Gastrocnemius medialis (tissue), 4 donors: Measurements from ENCODE around the gene INSRR. TPM values are rescaled to one million over a fixed set of nuclear protein-coding genes. Genes with fewer than 3 reads are reported as not detected.
A peak's percentile ranks its signal among the peaks of the same experiment; 100 is the strongest.

ENCODE experiments used
- ATAC-seq, 2 donors: fragments of 150-250 bp; one replicate each; pipeline ENCODE4 v1.9.1; 2016
- DNase-seq, 2 donors: peaks; one replicate each; pipeline ENCODE4 v3.0.0-alpha.2; 2019
- H3K27ac ChIP-seq, 4 donors: fragments of 200-600 bp; sonication (generic); 1 replicate in 1 of 4; 2 replicates in 3 of 4; pipeline ENCODE4 v1.5.1; 2016 to 2018; ENCODE audit warnings: mild to moderate bottlenecking in 2 of 4, moderate library complexity in 1 of 4
- H3K27me3 ChIP-seq, 3 donors: fragments of 200-600 bp; sonication (generic) in 2 of 3; 1 replicate in 1 of 3; 2 replicates in 2 of 3; pipeline versions ENCODE4 v1.5.1 to v1.6.0; 2016 to 2019; ENCODE audit warnings: mild to moderate bottlenecking in 1 of 3, moderate library complexity in 1 of 3
- H3K36me3 ChIP-seq, 2 donors: fragments of 200-600 bp; sonication (generic) in 1 of 2; one replicate each; pipeline ENCODE4 v1.5.1; 2017 to 2018
- H3K4me1 ChIP-seq, 2 donors: fragments of 200-600 bp; sonication (generic) in 1 of 2; one replicate each; pipeline ENCODE4 v1.5.1; 2016 to 2017; ENCODE audit warnings: mild to moderate bottlenecking in 2 of 2
- H3K4me3 ChIP-seq, 4 donors: fragments of 200-600 bp; sonication (generic) in 3 of 4; 1 replicate in 1 of 4; 2 replicates in 3 of 4; pipeline ENCODE4 v1.5.1; 2016 to 2019; ENCODE audit warnings: mild to moderate bottlenecking in 2 of 4
- H3K9me3 ChIP-seq, 3 donors: fragments of 200-600 bp; sonication (generic) in 2 of 3; 1 replicate in 1 of 3; 2 replicates in 2 of 3; pipeline ENCODE4 v1.5.1; 2016 to 2019
- CTCF ChIP-seq, 5 experiments: fragments of 450-650 bp in 3 of 5; fragments of 200-600 bp in 2 of 5; sonication (generic) in 2 of 5; IDR thresholded peaks in 4 of 5; conservative IDR thresholded peaks in 1 of 5; 1 replicate in 4 of 5; 2 replicates in 1 of 5; pipeline ENCODE4 v1.5.1; 2016 to 2019; ENCODE audit warnings: antibody characterized with exemption in 5 of 5, mild to moderate bottlenecking in 3 of 5, moderate library complexity in 3 of 5
- POLR2A ChIP-seq, 2 donors: fragments of 450-650 bp; IDR thresholded peaks; one replicate each; pipeline ENCODE4 v1.6.1; 2017; ENCODE audit warnings: antibody characterized with exemption in 2 of 2, mild to moderate bottlenecking in 2 of 2, moderate library complexity in 2 of 2
- in situ Hi-C, 4 donors: fragments of 200-750 bp; cut with MboI; loops; one replicate each; pipeline versions ENCODE4 v1.15.0 to v1.8.0; 2017; ENCODE audit warnings: low sequenced_read_pairs in 4 of 4
- intact Hi-C: fragments of 100-400 bp; cut with DNase I; formaldehyde crosslinking; loops from one replicate; pipeline ENCODE4 v1.15.1; 2023; ENCODE audit warnings: low total_unique reads
- total RNA-seq, 4 donors: library from RNA; depleted of rRNA; stranded (reverse); fragments of >200 nt; gene quantifications; one replicate each; pipeline versions ENCODE4 v1.1.0 to v1.2.3, GENCODE V29; 2016

INSRR gene
- total RNA-seq, 4 donors from 2014 or later: not detected

GRCh38 chr1:156821801-156822200 lies 37.1 kb downstream of the INSRR start:
- Histone ChIP-seq H3K36me3 (no peaks in the 10 kb centered on the region), H3K27ac (no peak overlapping the region), H3K9me3 (no peaks in the 10 kb centered on the region), H3K27me3 (peaks cover 0 to 3% (median 0%) of the 10 kb centered on the region in 3 donors), H3K4me1 (no peaks in the 10 kb centered on the region), H3K4me3 (no peak overlapping the region)
- no peak for DNase-seq
- in situ Hi-C loops: no loop called here
- intact Hi-C loops: no loop called here
- ATAC-seq: no peak
- TF ChIP-seq CTCF (IDR thresholded peaks at IDR 0.05 in 4 of 5, conservative IDR thresholded peaks at IDR 0.05 in 1 of 5): no peak
- no peak for TF ChIP-seq POLR2A (IDR thresholded peaks at IDR 0.05)

GRCh38 chr1:156816561-156817328 lies 42.2 kb downstream of the INSRR start, which contains the start of gene SH2D2A:
TSS of gene SH2D2A (minus strand) at chr1:156816848. CDS start at chr1:156816708, 140 bp downstream.
- TF ChIP-seq CTCF (IDR thresholded peaks at IDR 0.05 in 4 of 5, conservative IDR thresholded peaks at IDR 0.05 in 1 of 5) (no peak), POLR2A (IDR thresholded peaks at IDR 0.05) (peak in 1 of 2 donors; percentile 17)
- no peaks in the 10 kb centered on the region for H3K36me3 ChIP-seq
- H3K27me3 ChIP-seq: peaks cover 0 to 3% (median 0%) of the 10 kb centered on the region in 3 donors
- ATAC-seq (no peak), DNase-seq (peak in 1 of 2 donors; percentile 44)
- H3K27ac ChIP-seq: peak within 1 kb of the TSS; percentile 59 to 68 (median 64)
- peaks cover 11 to 15% of the 10 kb centered on the region in 2 donors for H3K4me1 ChIP-seq
- no peaks in the 10 kb centered on the region for H3K9me3 ChIP-seq
- intact Hi-C loops: no loop called here
- peak within 1 kb of the TSS in 2 of 4 donors; percentile 24 to 32 for H3K4me3 ChIP-seq
- in situ Hi-C loops: no loop called here

- Histone ChIP-seq H3K4me3 (peak overlapping the region in 2 of 4 donors; percentile 24 to 32), H3K4me1 (peaks cover 11 to 15% of the 10 kb centered on the region in 2 donors), H3K27me3 (no peaks in the 10 kb centered on the region), H3K36me3 (no peaks in the 10 kb centered on the region), H3K9me3 (no peaks in the 10 kb centered on the region), H3K27ac (peak overlapping the region; percentile 59 to 68 (median 64))
- ATAC-seq (no peak), DNase-seq (no peak)
- in situ Hi-C loops: no loop called here
- intact Hi-C loops: no loop called here
- TF ChIP-seq CTCF (IDR thresholded peaks at IDR 0.05 in 4 of 5, conservative IDR thresholded peaks at IDR 0.05 in 1 of 5) (no peak), POLR2A (IDR thresholded peaks at IDR 0.05) (no peak)
Observed at GRCh38 chr1:156815961-156816422, 42.9 kb downstream of the INSRR start.

DNA sequence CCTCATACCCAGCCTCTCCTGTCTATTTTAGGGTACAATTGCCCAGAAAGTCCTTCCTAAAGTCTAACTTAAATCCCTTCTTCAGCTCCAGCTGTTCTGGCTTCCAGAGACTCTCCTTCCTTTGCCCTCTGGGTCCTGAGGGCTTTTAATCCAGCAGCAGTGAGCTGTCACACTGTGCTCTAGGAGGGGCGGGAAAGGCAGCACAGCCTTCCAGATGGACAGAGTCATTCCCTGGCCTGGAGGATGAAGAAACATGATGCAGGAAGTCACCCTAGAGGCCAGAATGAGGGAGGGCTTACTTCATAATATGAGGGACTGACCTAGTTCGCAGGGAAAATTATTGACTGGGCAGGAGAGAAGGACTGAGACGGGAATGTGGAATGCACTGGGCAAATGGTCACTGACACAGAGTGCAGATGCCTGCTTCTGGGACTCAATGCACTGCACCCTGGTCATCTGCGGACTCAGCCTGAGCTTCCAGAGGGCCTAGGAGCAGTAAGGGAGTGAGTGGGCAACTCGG lies 43.5 kb downstream of the INSRR start:
- no peaks in the 10 kb centered on the region for H3K9me3 ChIP-seq
- H3K36me3 ChIP-seq: no peaks in the 10 kb centered on the region
- intact Hi-C loops (no loop called here), in situ Hi-C loops (no loop called here)
- no peaks in the 10 kb centered on the region for H3K27me3 ChIP-seq
- H3K27ac ChIP-seq: peak overlapping the region; percentile 69 to 76 (median 70)
- peaks cover 11 to 15% of the 10 kb centered on the region in 2 donors for H3K4me1 ChIP-seq
- ATAC-seq (peak; percentile 78), DNase-seq (peak; percentile 54 to 74)
- H3K4me3 ChIP-seq: peak overlapping the region in 2 of 4 donors; percentile 24 to 32
- TF ChIP-seq CTCF (IDR thresholded peaks at IDR 0.05 in 4 of 5, conservative IDR thresholded peaks at IDR 0.05 in 1 of 5): no peak
- TF ChIP-seq POLR2A (IDR thresholded peaks at IDR 0.05): peak in 1 of 2 donors; percentile 49
